WERI-Rb-1 (cell line): ENCODE data around the gene PIPOX.

Experiments
- DNase-seq: peaks from one replicate; pipeline ENCODE4 v3.0.0-alpha.2; 2020
- H3K27ac ChIP-seq: fragments of 250-450 bp; sonication (Bioruptor Pico); 2 replicates; pipeline ENCODE4 v1.5.1; 2020; ENCODE audit warnings: mild to moderate bottlenecking, moderate library complexity
- H3K27me3 ChIP-seq: fragments of 250-450 bp; sonication (Bioruptor Pico); 2 replicates; pipeline ENCODE4 v1.5.1; 2021; ENCODE audit warnings: mild to moderate bottlenecking, low read depth, moderate library complexity; ENCODE audit not compliant: insufficient read depth, severe bottlenecking
- H3K36me3 ChIP-seq: fragments of 250-450 bp; sonication (Bioruptor Pico); 2 replicates; pipeline ENCODE4 v1.5.1; 2020; ENCODE audit warnings: mild to moderate bottlenecking, moderate library complexity
- H3K4me3 ChIP-seq: 2 replicates; pipeline ENCODE4 v1.5.1; 2011; ENCODE audit warnings: low read depth, mild to moderate bottlenecking, control low read depth, low read length
- H3K9me3 ChIP-seq: fragments of 250-450 bp; sonication (Bioruptor Pico); 2 replicates; pipeline ENCODE4 v1.5.1; 2021; ENCODE audit warnings: mild to moderate bottlenecking, moderate library complexity; ENCODE audit not compliant: severe bottlenecking
- CTCF ChIP-seq: IDR thresholded peaks from 2 replicates; pipeline ENCODE4 v1.5.1; 2011; ENCODE audit warnings: low read depth, mild to moderate bottlenecking, control low read depth, inconsistent platforms, low read length

PIPOX gene

GRCh38 chr17:29051194-29051593 lies 8.3 kb downstream of the PIPOX start:
- Histone ChIP-seq H3K9me3 (no peaks in the 10 kb centered on the region), H3K36me3 (no peaks in the 10 kb centered on the region), H3K27ac (peak overlapping the region; percentile 27), H3K4me3 (no peak overlapping the region), H3K27me3 (no peaks in the 10 kb centered on the region)
- no peak for TF ChIP-seq CTCF
- DNase-seq = peak; percentile 74

- H3K27me3 ChIP-seq = no peaks in the 10 kb centered on the region
- no peak for TF ChIP-seq CTCF
- H3K36me3 ChIP-seq = no peaks in the 10 kb centered on the region
- no peak for DNase-seq
- peak overlapping the region; percentile 27 for H3K27ac ChIP-seq
- H3K4me3 ChIP-seq = no peak overlapping the region
- H3K9me3 ChIP-seq = no peaks in the 10 kb centered on the region
Observed at GRCh38 chr17:29051731-29052130, 8.8 kb downstream of the PIPOX start.

- Histone ChIP-seq H3K27me3 (no peaks in the 10 kb centered on the region), H3K4me3 (no peak overlapping the region), H3K27ac (0 out of 2 replicates have a peak overlapping the region, but pooled peaks have one; percentile 29), H3K9me3 (no peaks in the 10 kb centered on the region), H3K36me3 (no peaks in the 10 kb centered on the region)
- peak; percentile 44 for DNase-seq
- TF ChIP-seq CTCF = no peak
Observed at GRCh38 chr17:29054835-29055234, 11.9 kb downstream of the PIPOX start.

- H3K9me3 ChIP-seq = no peaks in the 10 kb centered on the region
- no peak for TF ChIP-seq CTCF
- no peaks in the 10 kb centered on the region for H3K36me3 ChIP-seq
- no peaks in the 10 kb centered on the region for H3K27me3 ChIP-seq
- no peak for DNase-seq
- no peak overlapping the region for H3K27ac ChIP-seq
- no peak overlapping the region for H3K4me3 ChIP-seq
Observed at GRCh38 chr17:29057361-29057760, 14.4 kb downstream of the PIPOX start.

GRCh38 chr17:29058391-29058790 lies 15.4 kb downstream of the PIPOX start:
- Histone ChIP-seq H3K27me3 (no peaks in the 10 kb centered on the region), H3K4me3 (no peak overlapping the region), H3K27ac (no peak overlapping the region), H3K36me3 (no peaks in the 10 kb centered on the region), H3K9me3 (no peaks in the 10 kb centered on the region)
- no peak for DNase-seq
- TF ChIP-seq CTCF = no peak

GRCh38 chr17:29059281-29059680 lies 16.3 kb downstream of the PIPOX start:
- Histone ChIP-seq H3K27me3 (no peaks in the 10 kb centered on the region), H3K27ac (no peak overlapping the region), H3K36me3 (no peaks in the 10 kb centered on the region), H3K4me3 (no peak overlapping the region), H3K9me3 (no peaks in the 10 kb centered on the region)
- no peak for TF ChIP-seq CTCF
- DNase-seq = no peak
